Fibroblast of lung (primary cell): ENCODE results near the gene IL34. TPM values are rescaled to one million over a fixed set of nuclear protein-coding genes. Genes with fewer than 3 reads are reported as not detected.

ENCODE experiments used
- DNase-seq, 2 donors: peaks; one replicate each; pipeline versions ENCODE4 v3.0.0 to v3.0.0-alpha.2; 2010; ENCODE audit warnings: low read depth in 2 of 2
- H2AFZ ChIP-seq: 2 replicates; pipeline ENCODE4 v1.5.1; 2012; ENCODE audit warnings: low read length, control low read depth, inconsistent platforms
- H3K27ac ChIP-seq: 2 replicates; pipeline ENCODE4 v1.5.1; 2011; ENCODE audit warnings: low read length, control low read depth; ENCODE audit not compliant: insufficient read depth
- H3K27me3 ChIP-seq: 2 replicates; pipeline ENCODE4 v1.5.1; 2011; ENCODE audit warnings: mild to moderate bottlenecking, low read length; ENCODE audit not compliant: control insufficient read depth, insufficient read depth
- H3K36me3 ChIP-seq: 2 replicates; pipeline ENCODE4 v1.5.1; 2011; ENCODE audit warnings: low read length; ENCODE audit not compliant: control insufficient read depth, insufficient read depth
- H3K4me1 ChIP-seq: 2 replicates; pipeline ENCODE4 v1.5.1; 2011; ENCODE audit warnings: low read length; ENCODE audit not compliant: control insufficient read depth, insufficient read depth; ENCODE audit errors: extremely low read depth
- H3K4me2 ChIP-seq: 2 replicates; pipeline ENCODE4 v1.5.1; 2011; ENCODE audit warnings: low read length, control low read depth; ENCODE audit not compliant: insufficient read depth; ENCODE audit errors: extremely low read depth
- H3K4me3 ChIP-seq, 4 experiments: fragments of 200-600 bp in 1 of 4; sonication (generic) in 1 of 4; replicated peaks in 1 of 4; 2 replicates each; pipeline ENCODE4 v1.5.1; 2011 to 2016; ENCODE audit warnings: low read length in 4 of 4, low read depth in 3 of 4, mild to moderate bottlenecking in 3 of 4, control low read depth in 2 of 4, inconsistent platforms in 1 of 4, mixed read lengths in 1 of 4; ENCODE audit not compliant: insufficient read depth in 1 of 4; ENCODE audit errors: control extremely low read depth in 1 of 4
- H3K79me2 ChIP-seq: 2 replicates; pipeline ENCODE4 v1.5.1; 2012; ENCODE audit warnings: mild to moderate bottlenecking, low read length, inconsistent platforms; ENCODE audit not compliant: control insufficient read depth, insufficient read depth
- H3K9ac ChIP-seq: 2 replicates; pipeline ENCODE4 v1.5.1; 2011; ENCODE audit warnings: mild to moderate bottlenecking, low read length, control low read depth; ENCODE audit not compliant: insufficient read depth
- H3K9me3 ChIP-seq: 2 replicates; pipeline ENCODE4 v1.5.1; 2012; ENCODE audit warnings: low read depth, low read length; ENCODE audit not compliant: control insufficient read depth, insufficient read depth
- H4K20me1 ChIP-seq: 2 replicates; pipeline ENCODE4 v1.5.1; 2011; ENCODE audit warnings: low read length; ENCODE audit not compliant: control insufficient read depth, insufficient read depth; ENCODE audit errors: extremely low read depth
- CTCF ChIP-seq, 2 donors: IDR thresholded peaks in 1 of 2; conservative IDR thresholded peaks in 1 of 2; 1 replicate in 1 of 2; 2 replicates in 1 of 2; pipeline ENCODE4 v1.5.1; 2011 to 2012; ENCODE audit warnings: low read length in 2 of 2, control low read depth in 1 of 2, inconsistent platforms in 1 of 2, low read depth in 1 of 2, mild to moderate bottlenecking in 1 of 2
- EZH2 ChIP-seq: IDR thresholded peaks from 2 replicates; pipeline ENCODE4 v1.5.1; 2012; ENCODE audit warnings: low read length, control low read depth, mild to moderate bottlenecking; ENCODE audit errors: missing control alignments
- polyA plus RNA-seq, 2 donors: library from polyadenylated mRNA; depleted of rRNA in 1 of 2; stranded (reverse) in 1 of 2; unstranded in 1 of 2; fragments of >200 nt; gene quantifications; 2 replicates each; pipeline ENCODE4 v1.2.1, GENCODE V29; 2011 to 2012; ENCODE audit warnings: missing spikeins in 1 of 2
- total RNA-seq: library from RNA; depleted of rRNA; stranded (reverse); fragments of >200 nt; gene quantifications from 2 replicates; pipeline ENCODE4 v1.2.1, GENCODE V29; 2014

IL34 gene
- total and polyA plus RNA-seq, 2 donors (not counting 1 experiment from before 2014, with no cell fraction given) = 0.45 to 5.4 TPM

GRCh38 chr16:70700101-70701020, 54.0 kb downstream of the IL34 start:
- no peaks in the 10 kb centered on the region for H3K9me3 ChIP-seq
- no peak overlapping the region for H3K4me2 ChIP-seq
- H3K79me2 ChIP-seq = no peaks in the 10 kb centered on the region
- no peak overlapping the region for H3K27ac ChIP-seq
- no peak for DNase-seq
- TF ChIP-seq EZH2 (no peak), CTCF (conservative IDR thresholded peaks at IDR 0.05 in 1 of 2, IDR thresholded peaks at IDR 0.05 in 1 of 2; ENCODE audit: low read depth in 1 of 2, low read length in 2 of 2) (no peak)
- H4K20me1 ChIP-seq = no peaks in the 10 kb centered on the region
- no peaks in the 10 kb centered on the region for H3K27me3 ChIP-seq
- H2AFZ ChIP-seq = no peak overlapping the region
- H3K4me3 ChIP-seq = no peak overlapping the region
- no peaks in the 10 kb centered on the region for H3K36me3 ChIP-seq
- H3K9ac ChIP-seq = no peak overlapping the region
- H3K4me1 ChIP-seq = peaks cover 48% of the 10 kb centered on the region

DNA sequence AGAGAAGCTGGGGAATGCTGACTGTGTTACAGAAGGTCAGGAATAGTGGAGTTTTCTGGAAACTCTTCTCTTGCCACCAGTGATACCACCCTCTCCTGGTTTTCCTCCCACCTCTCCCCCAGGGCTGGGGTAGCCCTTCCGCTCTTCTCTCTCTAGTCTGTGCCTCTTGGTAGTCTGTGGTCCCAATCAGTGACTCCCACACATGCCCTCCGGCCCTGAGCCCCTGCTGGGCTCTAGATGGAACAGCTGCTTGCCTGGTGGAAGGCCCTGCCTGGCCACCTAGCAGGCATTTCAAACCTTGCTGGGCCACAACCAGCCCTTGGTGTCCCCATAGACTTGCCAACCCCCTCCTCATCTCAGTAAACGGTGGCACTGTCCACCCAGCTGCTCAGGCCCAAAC, 54.7 kb downstream of the IL34 start:
- DNase-seq = no peak
- Histone ChIP-seq H2AFZ (no peak overlapping the region), H3K4me3 (no peak overlapping the region), H3K4me1 (peaks cover 49% of the 10 kb centered on the region), H4K20me1 (no peaks in the 10 kb centered on the region), H3K36me3 (no peaks in the 10 kb centered on the region), H3K9ac (no peak overlapping the region), H3K4me2 (no peak overlapping the region), H3K27me3 (no peaks in the 10 kb centered on the region), H3K27ac (peak overlapping the region; percentile 10), H3K9me3 (no peaks in the 10 kb centered on the region), H3K79me2 (no peaks in the 10 kb centered on the region)
- TF ChIP-seq CTCF (conservative IDR thresholded peaks at IDR 0.05 in 1 of 2, IDR thresholded peaks at IDR 0.05 in 1 of 2; ENCODE audit: low read depth in 1 of 2, low read length in 2 of 2) = no peak
- no peak for TF ChIP-seq EZH2

DNA sequence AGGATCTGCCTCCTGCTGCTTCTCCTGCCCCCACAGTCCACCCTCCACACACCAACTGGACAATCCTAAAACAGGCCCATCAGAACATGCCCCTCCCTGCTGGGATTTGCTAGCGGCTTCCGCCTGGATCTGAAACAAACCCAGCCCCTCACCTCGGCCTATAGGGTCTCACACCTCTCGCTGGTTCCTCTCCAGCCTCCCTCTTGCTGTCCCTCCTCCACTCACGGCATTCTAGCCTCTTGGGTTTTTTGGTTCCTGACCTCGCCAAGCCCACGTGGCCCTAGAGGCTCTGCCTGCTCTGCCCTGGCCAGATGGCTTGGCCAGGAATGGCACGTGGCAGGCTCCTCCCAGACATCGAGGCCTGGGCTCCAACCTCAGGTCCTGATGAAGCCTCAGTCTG, 55.2 kb downstream of the IL34 start:
- H2AFZ ChIP-seq = no peak overlapping the region
- no peaks in the 10 kb centered on the region for H3K36me3 ChIP-seq
- no peak for DNase-seq
- peak overlapping the region; percentile 97 for H3K27ac ChIP-seq
- H3K4me2 ChIP-seq = no peak overlapping the region
- H3K9ac ChIP-seq = no peak overlapping the region
- no peaks in the 10 kb centered on the region for H3K79me2 ChIP-seq
- no peaks in the 10 kb centered on the region for H3K9me3 ChIP-seq
- TF ChIP-seq EZH2 (no peak), CTCF (conservative IDR thresholded peaks at IDR 0.05 in 1 of 2, IDR thresholded peaks at IDR 0.05 in 1 of 2; ENCODE audit: low read depth in 1 of 2, low read length in 2 of 2) (no peak)
- no peak overlapping the region for H3K4me3 ChIP-seq
- H3K27me3 ChIP-seq = no peaks in the 10 kb centered on the region
- peaks cover 54% of the 10 kb centered on the region for H3K4me1 ChIP-seq
- H4K20me1 ChIP-seq = no peaks in the 10 kb centered on the region
